ENCODE data around the gene PRRT2.

The PRRT2 gene

GRCh38 chr16:29863669-29863984 lies 51.6 kb downstream of the PRRT2 start:
- DNase-seq = no peak

DNA sequence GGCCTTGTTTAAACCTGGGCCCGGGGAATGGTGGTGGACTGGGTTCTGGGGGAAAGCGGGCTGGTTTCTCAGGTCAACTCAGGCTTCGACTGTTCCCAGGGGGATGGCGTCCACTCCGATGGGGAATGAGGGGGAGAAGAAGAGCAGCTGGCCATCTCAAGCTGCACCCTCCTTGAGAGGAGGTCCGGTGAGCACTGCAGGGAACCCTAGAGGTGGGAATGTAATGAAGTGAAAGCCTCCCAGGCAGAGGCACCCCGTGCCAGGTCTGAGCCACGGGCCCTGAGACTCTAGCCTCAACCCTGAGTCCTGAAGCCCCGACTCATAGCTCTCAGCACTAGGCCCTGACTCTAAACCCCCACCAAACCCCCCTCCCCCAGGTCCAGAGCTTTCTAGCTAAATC lies 52.2 kb downstream of the PRRT2 start:
- DNase-seq = no peak
